ENCODE data around the gene GSTO2. TPM values are rescaled to one million over a fixed set of nuclear protein-coding genes. Genes with fewer than 3 reads are reported as not detected.

GSTO2 gene
- total and polyA plus RNA-seq, 2 of the 13 experiments (the other 11 are each of a cell fraction or from before 2014, with no cell fraction given) = 2.1 to 7.9 TPM

GRCh38 chr10:104254493-104255310, 14.3 kb upstream of the GSTO2 start, which contains the start of gene GSTO1 (continued):
- TF ChIP-seq ARID4A (CRISPR knock-in tag; IDR thresholded peaks at IDR 0.05; ENCODE audit: borderline replicate concordance) = peak; percentile 49; the same call in 1 of the 2 replicates
- TF ChIP-seq HOMEZ (CRISPR knock-in tag; IDR thresholded peaks at IDR 0.05; ENCODE audit: low read depth) = 0 out of 2 replicates have a peak, but pooled peaks have one; percentile 8
- TF ChIP-seq HDAC6 (IDR thresholded peaks at IDR 0.05; ENCODE audit: low read depth, low read length) = no peak
- TF ChIP-seq ZSCAN25 (CRISPR knock-in tag; IDR thresholded peaks at IDR 0.05) = 0 out of 2 replicates have a peak, but pooled peaks have one; percentile 12
- TF ChIP-seq ZNF503 (CRISPR knock-in tag; IDR thresholded peaks at IDR 0.05) = no peak
- TF ChIP-seq ZNF546 (CRISPR knock-in tag; conservative IDR thresholded peaks at IDR 0.05) = no peak

Measured in HepG2 (cell line).